GM19324 (cell line): ENCODE data around the gene PBX2.
"Not testable (repeated sequence)": the region's sequence is repeated elsewhere in the genome, so short reads cannot be mapped to it uniquely, and the experiment has no call there.

Experiments
- ATAC-seq: cut with Tn5 transposase; IDR thresholded peaks from one replicate; pipeline ENCODE4 v1.9.1; 2021; ENCODE audit warnings: mild to moderate bottlenecking, moderate library complexity; ENCODE audit not compliant: unreplicated experiment, low FRiP score

PBX2 gene

GRCh38 chr6:32151863-32152768 is 37.9 kb downstream of the PBX2 start, which contains the start of gene PRRT1:
PRRT1 (minus strand) TSS chr6:32151939; CDS start chr6:32151827, 112 bp downstream.
- ATAC-seq, result no peak

DNA sequence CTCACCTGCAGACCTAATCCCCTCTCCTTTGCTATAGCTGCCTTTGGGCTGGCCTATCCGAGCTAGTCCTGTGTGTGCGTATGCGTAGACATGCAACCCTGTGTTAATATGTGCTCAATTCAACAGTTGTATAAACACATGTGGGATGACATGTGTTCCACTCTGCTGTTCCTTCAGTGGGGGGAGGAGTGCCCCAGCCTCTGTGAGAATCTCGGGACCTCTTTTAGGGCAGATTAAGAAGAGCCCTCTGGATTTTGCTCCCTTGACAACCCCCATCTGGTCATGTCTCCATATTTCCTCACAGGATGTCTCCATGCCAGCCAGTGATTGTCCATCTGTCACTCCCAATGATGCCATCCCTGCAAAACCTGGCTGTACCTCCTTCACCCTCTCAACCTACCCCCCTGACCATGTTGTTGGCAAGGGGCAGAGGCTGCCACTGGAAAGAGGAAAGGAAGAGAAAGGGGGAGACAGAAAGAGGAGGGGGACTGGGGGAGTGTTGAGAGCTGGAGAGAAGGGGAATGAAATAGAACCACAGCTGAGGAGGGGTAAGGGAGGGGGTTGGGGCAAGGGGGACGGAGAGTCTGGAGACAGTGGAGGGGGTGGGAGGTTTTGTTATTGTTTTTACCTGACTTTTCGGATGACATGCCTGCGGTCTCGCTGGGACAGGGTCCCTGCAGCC is 38.7 kb downstream of the PBX2 start:
- no peak for ATAC-seq

- no peak for ATAC-seq
Measured at GRCh38 chr6:32149932-32150870, 39.8 kb downstream of the PBX2 start.

DNA sequence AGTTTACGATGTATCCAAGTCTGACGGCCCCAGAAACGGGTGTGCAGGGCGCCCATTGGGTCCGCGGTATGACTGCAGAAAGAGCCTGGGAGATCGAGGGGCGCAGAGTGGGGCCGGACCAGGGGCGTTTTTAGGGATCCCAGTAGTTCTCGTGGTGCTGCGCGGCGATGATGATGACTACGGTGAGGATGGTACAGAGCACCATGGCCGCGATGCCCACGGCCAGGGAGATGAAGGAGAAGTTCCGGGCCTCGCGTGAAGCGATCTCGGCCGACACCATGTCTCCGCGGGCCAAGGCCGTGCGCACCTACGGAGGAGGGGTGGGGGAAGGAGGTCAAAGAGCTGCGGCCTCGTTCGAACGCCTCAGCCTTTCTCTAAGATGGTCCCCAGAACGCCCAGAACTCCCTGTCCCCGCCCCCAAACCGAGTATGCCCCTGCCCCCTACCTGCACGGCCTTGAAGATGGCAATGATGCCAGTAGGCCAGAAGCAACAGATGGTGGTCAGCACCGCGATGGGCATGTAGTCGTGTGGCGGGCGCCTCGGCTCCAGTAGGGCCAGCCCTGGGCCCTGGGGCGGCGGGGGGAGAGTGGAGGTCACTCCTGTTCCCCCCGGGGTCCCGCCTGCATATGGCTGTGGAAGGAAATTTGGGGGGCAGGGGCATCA is 40.8 kb downstream of the PBX2 start:
- ATAC-seq, result no peak

DNA sequence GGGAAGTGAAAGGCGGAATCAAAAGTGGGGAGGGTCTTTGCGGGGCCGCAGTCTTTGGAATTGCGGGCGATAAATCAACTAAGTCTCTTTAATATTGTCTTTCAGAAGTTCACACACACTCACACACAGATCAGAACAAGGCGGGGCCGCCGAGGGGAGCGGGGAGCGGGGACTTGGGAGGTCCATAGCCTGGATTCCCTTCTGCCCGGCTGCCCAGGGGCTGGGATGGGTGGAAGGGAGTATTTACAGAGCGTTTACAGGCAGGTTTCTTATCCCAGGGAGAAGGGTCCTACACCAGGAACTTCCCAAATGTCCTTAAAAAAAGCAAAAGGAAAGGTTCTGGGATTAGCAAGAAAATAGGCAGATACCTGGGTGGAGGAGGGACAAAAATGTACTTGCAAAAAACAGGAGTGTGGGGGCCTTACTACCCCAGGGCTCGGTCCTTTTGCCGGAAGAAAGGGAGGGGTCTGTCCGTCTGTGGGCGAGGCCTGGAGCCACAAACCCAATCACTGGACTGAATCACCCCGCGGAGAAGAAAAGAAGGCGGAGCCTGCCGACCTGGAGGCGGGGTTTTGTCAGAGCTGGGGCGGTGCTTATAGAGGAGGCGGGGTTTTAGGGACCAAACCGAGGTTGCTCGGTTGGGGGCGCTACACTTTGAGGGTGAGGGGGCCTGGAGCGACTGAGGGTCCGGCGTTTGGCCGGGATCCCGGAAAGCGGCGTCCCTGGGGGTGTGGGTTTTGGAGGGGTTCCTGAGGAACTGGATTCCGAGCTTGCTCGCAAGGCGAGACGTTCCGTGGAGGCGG is 41.5 kb downstream of the PBX2 start:
- no peak for ATAC-seq

- no peak for ATAC-seq
Measured at GRCh38 chr6:32147401-32148132, 42.4 kb downstream of the PBX2 start.

DNA sequence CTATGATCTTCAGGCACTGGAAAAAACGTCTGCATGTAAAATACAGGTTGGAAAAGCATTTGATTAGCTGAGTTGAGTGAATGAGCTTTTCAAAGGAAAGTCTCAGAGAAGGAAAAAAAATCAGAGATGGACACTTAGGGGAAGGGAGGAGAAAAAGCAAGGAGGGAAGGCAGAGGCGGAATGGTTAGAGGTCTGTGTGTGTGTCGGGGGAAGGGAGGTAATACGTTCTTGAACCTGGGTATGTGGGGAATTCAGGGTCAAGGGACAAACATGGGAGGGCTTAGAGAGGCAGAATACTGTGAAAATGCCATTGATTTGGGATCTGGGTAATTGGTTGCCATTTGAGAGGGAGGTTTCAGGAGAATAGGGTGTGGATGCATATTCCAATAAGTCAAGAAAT is 43.3 kb downstream of the PBX2 start:
- no peak for ATAC-seq

DNA sequence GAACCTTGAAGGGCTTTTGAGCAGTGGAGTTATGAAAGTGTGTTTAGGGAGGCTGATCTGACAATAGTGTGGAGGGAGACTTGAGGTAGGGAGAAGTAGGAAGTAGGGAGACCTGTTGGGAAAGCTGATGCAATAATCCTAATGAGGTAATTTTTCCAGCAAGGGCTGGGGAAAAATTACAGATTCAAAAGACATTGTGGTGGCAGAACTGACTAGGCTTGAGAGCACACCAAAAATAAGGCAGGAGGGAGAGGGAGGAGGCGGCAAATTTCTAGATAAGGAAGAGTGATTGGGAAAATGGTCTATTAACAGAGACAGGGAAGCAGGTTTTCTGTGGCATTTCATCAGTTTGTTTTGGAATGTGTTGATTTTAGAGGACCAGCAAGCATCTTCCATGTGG is 43.7 kb downstream of the PBX2 start:
- ATAC-seq, result no peak

DNA sequence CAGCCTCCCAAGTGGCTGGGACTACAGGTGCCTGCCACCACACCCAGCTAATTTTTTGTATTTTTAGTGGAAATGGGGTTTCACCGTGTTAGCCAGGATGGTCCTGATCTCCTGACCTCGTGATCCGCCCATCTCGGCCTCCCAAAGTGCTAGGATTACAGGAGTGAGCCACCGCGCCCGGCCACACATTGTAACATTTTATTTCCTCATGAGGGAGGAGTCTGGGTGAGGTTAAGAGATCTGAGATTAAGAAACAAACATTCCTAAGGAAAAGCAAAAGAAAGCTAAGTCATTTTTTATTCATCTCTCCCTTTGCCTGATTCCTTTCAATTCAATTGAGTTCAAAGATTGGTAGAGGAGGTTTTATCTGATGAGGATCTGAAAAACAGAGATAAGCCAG is 45.8 kb downstream of the PBX2 start:
- ATAC-seq, result not testable (repeated sequence)

DNA sequence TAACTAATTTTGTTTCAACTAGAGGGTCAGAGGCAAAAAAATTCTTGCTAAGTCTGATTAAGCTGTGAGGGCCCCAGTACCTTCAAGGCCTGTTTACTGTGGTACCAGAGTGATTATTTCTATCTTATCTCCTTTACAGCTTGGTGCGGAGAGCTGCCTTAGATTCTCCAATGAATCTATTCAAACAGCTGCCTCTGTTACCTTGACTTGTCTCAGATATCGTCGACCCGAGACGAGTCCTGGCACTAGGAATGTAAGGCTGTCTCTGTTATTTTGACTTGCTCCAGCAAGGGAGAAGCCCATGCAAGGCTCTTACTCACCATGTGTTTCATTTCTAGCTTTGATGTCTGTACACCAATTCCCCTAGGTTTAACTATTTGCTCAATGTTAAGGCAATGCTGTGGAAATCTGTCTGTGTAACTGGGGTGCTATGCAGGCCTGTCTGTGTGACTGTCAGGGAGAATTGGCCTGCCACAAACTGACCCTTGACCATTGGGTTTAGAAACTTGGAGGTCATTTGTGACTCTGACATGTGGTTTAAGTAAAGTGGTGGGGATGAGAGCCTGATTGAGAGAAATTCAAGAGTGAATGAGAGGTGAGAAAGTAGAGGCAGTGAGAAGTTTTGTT is 49.5 kb downstream of the PBX2 start:
- ATAC-seq, result no peak

GRCh38 chr6:32139590-32139989 is 50.4 kb downstream of the PBX2 start:
- no peak for ATAC-seq

DNA sequence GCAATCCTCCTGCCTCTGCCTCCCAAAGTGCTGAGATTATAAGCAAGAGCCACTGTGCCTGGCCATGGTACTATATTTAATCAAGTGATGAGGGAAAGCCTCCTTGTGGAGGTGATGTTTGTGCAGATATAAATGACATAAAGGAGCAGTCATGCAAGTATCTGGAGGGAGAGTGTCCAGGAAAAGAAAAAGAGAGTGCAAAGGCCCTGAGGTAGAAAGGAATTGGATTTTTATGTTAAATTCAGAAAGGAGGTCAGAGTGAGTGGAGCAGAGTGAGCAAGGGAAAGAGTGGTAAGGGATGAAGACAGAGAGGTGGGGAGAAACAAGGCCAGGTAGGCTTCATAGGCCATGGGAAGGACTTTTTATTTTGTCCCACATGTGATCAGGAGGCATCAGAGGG is 52.5 kb downstream of the PBX2 start:
- ATAC-seq, result no peak
